OCI-LY1 (cell line): ENCODE data around the gene TMEM161A.

Experiments
- H2AFZ ChIP-seq: fragments of 200-600 bp; sonication (generic), shearing (Covaris generic); 2 replicates; pipeline ENCODE4 v1.6.0; 2014; ENCODE audit warnings: antibody characterized with exemption, mild to moderate bottlenecking, low read length
- H3F3A ChIP-seq: fragments of 200-600 bp; sonication (generic), shearing (Covaris generic); 2 replicates; pipeline ENCODE4 v1.6.0; 2014; ENCODE audit warnings: mild to moderate bottlenecking, antibody characterized with exemption, low read length, moderate library complexity; ENCODE audit not compliant: insufficient read depth
- H3K27ac ChIP-seq: fragments of 200-600 bp; sonication (generic); 2 replicates; pipeline ENCODE4 v1.5.1; 2014; ENCODE audit warnings: low read length, mixed run types, mild to moderate bottlenecking, low read depth; ENCODE audit not compliant: poor library complexity, severe bottlenecking
- H3K27me3 ChIP-seq: fragments of 200-600 bp; sonication (generic); 2 replicates; pipeline ENCODE4 v1.6.0; 2014; ENCODE audit warnings: antibody characterized with exemption, mild to moderate bottlenecking, low read length, moderate library complexity; ENCODE audit not compliant: insufficient read depth
- H3K36me3 ChIP-seq: fragments of 200-600 bp; sonication (generic); 2 replicates; pipeline ENCODE4 v1.6.1; 2014; ENCODE audit warnings: mild to moderate bottlenecking, antibody characterized with exemption, low read length, moderate library complexity, mixed read lengths; ENCODE audit not compliant: insufficient read depth
- H3K4me1 ChIP-seq: fragments of 200-600 bp; sonication (generic); 2 replicates; pipeline ENCODE4 v1.5.1; 2014; ENCODE audit warnings: mild to moderate bottlenecking, low read length, moderate library complexity; ENCODE audit not compliant: insufficient read depth, severe bottlenecking
- H3K4me2 ChIP-seq: fragments of 200-600 bp; sonication (generic), shearing (Covaris generic); 2 replicates; pipeline ENCODE4 v1.6.1; 2014; ENCODE audit warnings: low read length
- H3K4me3 ChIP-seq: fragments of 200-600 bp; sonication (generic); 2 replicates; pipeline ENCODE4 v1.5.1; 2014; ENCODE audit warnings: low read length, low read depth, mild to moderate bottlenecking, mixed read lengths; ENCODE audit not compliant: poor library complexity, severe bottlenecking
- H3K79me2 ChIP-seq: fragments of 200-600 bp; shearing (Covaris generic); 2 replicates; pipeline ENCODE4 v1.6.1; 2016; ENCODE audit warnings: mixed run types, low read length, mixed read lengths; ENCODE audit not compliant: insufficient read depth
- H3K9ac ChIP-seq: fragments of 200-600 bp; sonication (generic), shearing (Covaris generic); 2 replicates; pipeline ENCODE4 v1.6.1; 2014; ENCODE audit warnings: mild to moderate bottlenecking, low read length, mixed read lengths
- H3K9me2 ChIP-seq: fragments of 200-600 bp; sonication (generic), shearing (Covaris generic); 2 replicates; pipeline ENCODE4 v1.6.1; 2014; ENCODE audit warnings: low read depth, mild to moderate bottlenecking, low read length, mixed read lengths
- H3K9me3 ChIP-seq: fragments of 200-600 bp; shearing (Covaris generic); 2 replicates; pipeline ENCODE4 v1.6.1; 2014; ENCODE audit warnings: low read length, mixed read lengths
- H4K20me1 ChIP-seq: fragments of 200-600 bp; sonication (generic), shearing (Covaris generic); 2 replicates; pipeline ENCODE4 v1.6.0; 2016; ENCODE audit warnings: mild to moderate bottlenecking, low read length; ENCODE audit not compliant: insufficient read depth
- CTCF ChIP-seq: fragments of 200-600 bp; sonication (generic), shearing (Covaris generic); IDR thresholded peaks from 2 replicates; pipeline ENCODE4 v1.5.1; 2017; ENCODE audit warnings: mild to moderate bottlenecking, antibody characterized with exemption, low read length, moderate library complexity, mixed read lengths
- EZH2 ChIP-seq: fragments of 200-600 bp; sonication (generic), shearing (Covaris generic); IDR thresholded peaks from 2 replicates; pipeline ENCODE4 v1.8.0; 2017; ENCODE audit warnings: borderline replicate concordance, mixed run types, mild to moderate bottlenecking, antibody characterized with exemption, low read length, moderate library complexity, mixed read lengths

Gene TMEM161A

GRCh38 chr19:19121371-19121770, 16.9 kb downstream of the TMEM161A start:
- H3K9ac ChIP-seq, result no peak overlapping the region
- no peak overlapping the region for H2AFZ ChIP-seq
- no peak overlapping the region for H3K27ac ChIP-seq
- H3K9me2 ChIP-seq, result no peaks in the 10 kb centered on the region
- H3K36me3 ChIP-seq, result peaks cover 62% of the 10 kb centered on the region
- H3K9me3 ChIP-seq, result peaks cover 13% of the 10 kb centered on the region
- H3K4me1 ChIP-seq, result no peaks in the 10 kb centered on the region
- H3K79me2 ChIP-seq, result no peaks in the 10 kb centered on the region
- no peaks in the 10 kb centered on the region for H3K27me3 ChIP-seq
- H3F3A ChIP-seq, result no peaks in the 10 kb centered on the region
- H3K4me2 ChIP-seq, result no peak overlapping the region
- no peak overlapping the region for H3K4me3 ChIP-seq
- H4K20me1 ChIP-seq, result no peaks in the 10 kb centered on the region
- TF ChIP-seq CTCF (no peak), EZH2 (no peak)

DNA sequence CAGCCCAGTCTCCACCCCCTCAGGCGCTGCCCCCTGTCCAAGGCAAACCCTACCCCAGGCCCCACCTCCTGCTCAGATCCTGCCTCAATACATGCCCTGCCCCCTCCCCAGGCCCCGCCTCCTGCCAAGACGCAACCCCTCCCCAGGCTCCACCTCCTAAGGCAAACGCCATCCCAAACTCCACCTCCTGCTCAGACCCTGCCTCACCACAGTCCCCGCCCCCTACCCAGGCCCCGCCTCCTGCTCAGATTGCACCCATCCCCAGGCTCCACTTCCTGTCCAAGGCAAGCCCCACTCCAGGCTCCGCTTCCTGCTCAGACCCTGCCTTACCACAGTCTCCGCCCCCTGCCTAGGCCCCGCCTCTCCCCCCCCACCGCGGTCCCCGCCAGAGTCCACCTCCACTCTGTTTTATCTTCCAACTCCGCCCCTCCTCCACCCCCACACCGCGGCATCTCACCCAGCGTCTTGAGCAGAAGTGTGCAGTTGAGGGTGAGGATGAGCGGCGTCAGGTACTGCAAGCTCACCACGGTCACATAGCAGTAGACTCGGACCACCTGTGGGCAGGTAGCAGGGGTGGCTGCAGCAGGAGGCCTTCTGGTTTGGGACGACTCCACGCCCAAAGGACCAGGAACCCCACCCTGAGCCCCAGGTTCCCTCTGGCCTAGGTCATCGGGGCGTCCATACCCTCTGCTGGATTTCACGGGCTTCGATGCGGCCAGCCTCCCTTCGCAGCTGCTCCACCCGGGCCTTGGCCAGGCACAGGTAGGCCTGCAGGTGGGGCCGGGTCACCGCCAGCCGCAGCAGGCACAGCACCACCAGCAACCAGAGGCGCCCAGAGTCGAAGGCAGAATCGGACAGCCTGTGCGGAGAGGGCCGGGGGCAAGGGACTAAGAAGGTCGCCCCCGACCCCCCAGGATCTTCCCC, 17.7 kb downstream of the TMEM161A start:
- peaks cover 13% of the 10 kb centered on the region for H3K9me3 ChIP-seq
- no peak overlapping the region for H3K9ac ChIP-seq
- H3K9me2 ChIP-seq, result no peaks in the 10 kb centered on the region
- H3K27ac ChIP-seq, result no peak overlapping the region
- no peaks in the 10 kb centered on the region for H3K27me3 ChIP-seq
- H4K20me1 ChIP-seq, result no peaks in the 10 kb centered on the region
- no peaks in the 10 kb centered on the region for H3K79me2 ChIP-seq
- no peak overlapping the region for H2AFZ ChIP-seq
- H3K4me2 ChIP-seq, result no peak overlapping the region
- no peak overlapping the region for H3K4me3 ChIP-seq
- no peaks in the 10 kb centered on the region for H3K4me1 ChIP-seq
- TF ChIP-seq CTCF (no peak), EZH2 (no peak)
- H3F3A ChIP-seq, result no peaks in the 10 kb centered on the region
- peaks cover 55% of the 10 kb centered on the region for H3K36me3 ChIP-seq

DNA sequence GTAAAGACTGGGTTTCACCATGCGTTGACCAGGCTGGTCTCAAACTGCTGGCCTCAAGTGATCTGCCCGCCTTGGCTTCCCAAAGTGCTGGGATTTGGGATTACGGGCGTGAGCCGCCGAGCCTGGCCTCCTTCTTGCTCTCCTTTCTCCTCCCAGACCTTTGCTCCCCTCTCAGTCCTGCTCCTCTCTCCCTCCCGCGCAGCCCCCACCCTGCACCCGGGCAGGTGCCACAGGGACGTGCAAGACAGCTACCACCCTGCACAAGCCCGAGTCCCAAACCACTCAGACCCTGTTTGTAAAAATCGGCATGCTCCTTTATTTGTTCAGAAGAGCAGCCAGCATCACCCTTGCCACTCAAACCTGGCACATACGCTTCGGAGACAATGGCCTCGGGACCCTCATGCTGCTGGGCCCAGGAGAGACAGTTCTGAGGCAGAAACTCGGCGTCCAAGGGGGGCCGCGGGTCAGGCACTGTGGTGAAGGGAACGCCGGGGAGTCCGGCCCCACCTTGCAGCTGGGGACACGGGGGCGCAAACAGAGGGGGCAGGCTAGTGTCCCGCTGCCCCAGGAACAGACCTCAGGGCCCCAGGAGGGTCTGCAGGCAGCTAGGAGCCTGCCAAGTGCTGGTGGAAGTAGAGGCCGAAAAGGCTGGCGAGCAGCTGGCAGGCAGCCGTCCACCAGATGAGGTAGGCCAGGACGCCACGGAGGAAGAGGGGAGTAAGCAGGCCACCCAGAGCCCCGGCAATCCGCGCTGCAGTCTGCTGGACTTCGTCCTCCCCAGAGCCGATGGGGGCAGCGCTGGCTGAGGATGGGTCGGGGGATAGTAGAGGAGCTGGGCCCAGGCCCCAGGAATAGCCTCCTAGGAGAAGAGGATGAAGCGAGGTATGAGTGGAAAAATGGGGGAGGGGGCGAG, 18.7 kb downstream of the TMEM161A start:
- Histone ChIP-seq H3K9me2 (no peaks in the 10 kb centered on the region), H3K9me3 (peaks cover 13% of the 10 kb centered on the region), H3K4me3 (no peak overlapping the region), H4K20me1 (no peaks in the 10 kb centered on the region), H3K9ac (no peak overlapping the region), H2AFZ (no peak overlapping the region), H3K4me2 (no peak overlapping the region), H3K27ac (no peak overlapping the region), H3K27me3 (no peaks in the 10 kb centered on the region), H3K4me1 (no peaks in the 10 kb centered on the region), H3K36me3 (peaks cover 51% of the 10 kb centered on the region), H3K79me2 (no peaks in the 10 kb centered on the region), H3F3A (no peaks in the 10 kb centered on the region)
- TF ChIP-seq EZH2 (no peak), CTCF (no peak)
